HFF-Myc (cell line): ENCODE measurements around the gene FH.
A peak's percentile ranks its signal among the peaks of the same experiment; 100 is the strongest.

Experiments used
- DNase-seq: peaks from one replicate; pipeline ENCODE4 v3.0.0-alpha.2; 2011; ENCODE audit warnings: low read depth; ENCODE audit errors: extremely low read depth
- H3K4me3 ChIP-seq: replicated peaks from 2 replicates; pipeline ENCODE4 v1.5.1; 2011; ENCODE audit warnings: low read depth, mild to moderate bottlenecking, control low read depth, low read length
- TF ChIP-seq, protein P1 (sequence below): IDR thresholded peaks from 2 replicates; pipeline ENCODE4 v1.5.1; 2012; ENCODE audit warnings: mild to moderate bottlenecking, low read depth, low read length, control low read depth; ENCODE audit errors: missing control alignments

FH gene

DNA sequence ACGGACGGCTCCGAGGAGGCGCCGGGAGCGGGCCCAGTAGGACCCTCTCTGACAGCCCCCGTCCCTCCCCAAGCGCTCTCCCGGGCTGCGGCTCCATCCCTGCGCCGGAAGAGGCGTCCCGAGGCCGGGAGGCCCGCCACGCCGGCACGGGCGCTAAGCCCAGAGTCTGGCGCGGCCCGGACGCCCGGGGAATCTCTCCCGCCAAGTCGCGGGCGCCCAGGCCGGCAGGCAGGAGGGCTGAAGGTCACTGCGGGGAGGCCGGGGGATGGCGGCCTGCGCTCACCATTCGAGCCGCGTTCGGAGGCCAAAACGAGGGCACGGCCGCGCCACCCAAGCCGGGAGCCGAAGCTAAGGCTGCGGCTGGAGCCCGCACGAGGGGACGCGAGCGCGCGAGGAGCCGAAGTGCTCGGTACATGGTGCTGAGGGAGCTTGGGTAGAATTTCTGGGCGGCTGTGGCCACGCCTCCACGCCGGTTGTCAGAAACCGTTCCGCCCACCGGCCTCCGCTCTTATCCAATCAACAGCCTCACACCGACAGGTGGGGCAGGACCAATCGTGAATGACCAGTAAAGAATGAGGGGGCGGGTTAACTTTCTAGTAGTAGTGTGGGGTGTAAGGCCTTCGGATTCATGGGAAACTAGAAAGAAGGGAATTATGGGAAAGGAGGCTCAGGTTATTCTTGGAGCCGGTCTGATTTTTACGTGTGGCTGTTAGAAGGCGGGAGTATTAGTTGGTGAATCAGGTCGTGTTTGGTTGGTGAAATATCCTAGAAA lies at the start of gene FH:
TSS of gene FH (minus strand) at position 448 of the 772 bp plus-strand sequence. CDS start at position 415, 33 bp downstream.
- peak within 1 kb of the TSS; percentile 81 for H3K4me3 ChIP-seq
- TF ChIP-seq, protein P1, sequence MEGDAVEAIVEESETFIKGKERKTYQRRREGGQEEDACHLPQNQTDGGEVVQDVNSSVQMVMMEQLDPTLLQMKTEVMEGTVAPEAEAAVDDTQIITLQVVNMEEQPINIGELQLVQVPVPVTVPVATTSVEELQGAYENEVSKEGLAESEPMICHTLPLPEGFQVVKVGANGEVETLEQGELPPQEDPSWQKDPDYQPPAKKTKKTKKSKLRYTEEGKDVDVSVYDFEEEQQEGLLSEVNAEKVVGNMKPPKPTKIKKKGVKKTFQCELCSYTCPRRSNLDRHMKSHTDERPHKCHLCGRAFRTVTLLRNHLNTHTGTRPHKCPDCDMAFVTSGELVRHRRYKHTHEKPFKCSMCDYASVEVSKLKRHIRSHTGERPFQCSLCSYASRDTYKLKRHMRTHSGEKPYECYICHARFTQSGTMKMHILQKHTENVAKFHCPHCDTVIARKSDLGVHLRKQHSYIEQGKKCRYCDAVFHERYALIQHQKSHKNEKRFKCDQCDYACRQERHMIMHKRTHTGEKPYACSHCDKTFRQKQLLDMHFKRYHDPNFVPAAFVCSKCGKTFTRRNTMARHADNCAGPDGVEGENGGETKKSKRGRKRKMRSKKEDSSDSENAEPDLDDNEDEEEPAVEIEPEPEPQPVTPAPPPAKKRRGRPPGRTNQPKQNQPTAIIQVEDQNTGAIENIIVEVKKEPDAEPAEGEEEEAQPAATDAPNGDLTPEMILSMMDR = no peak
- peak; percentile 93 for DNase-seq

DNA sequence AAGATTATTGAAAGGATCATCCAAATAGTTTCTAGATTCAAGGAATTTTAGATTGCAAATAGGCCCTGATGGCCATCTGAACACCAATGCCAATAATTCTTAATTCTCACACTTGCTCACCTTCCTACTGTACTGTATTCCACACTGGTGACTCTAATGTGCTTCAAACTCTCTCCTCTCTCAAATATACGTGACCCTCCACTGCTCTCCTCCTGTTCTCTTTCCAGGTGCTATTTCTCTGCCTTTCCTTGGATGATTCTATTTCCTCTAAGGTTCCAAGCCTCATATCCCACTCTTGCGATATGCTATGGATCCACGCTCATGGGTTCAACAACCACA lies 41.3 kb upstream of the FH start:
- TF ChIP-seq, protein P1 = no peak
- no peak overlapping the region for H3K4me3 ChIP-seq
- no peak for DNase-seq

DNA sequence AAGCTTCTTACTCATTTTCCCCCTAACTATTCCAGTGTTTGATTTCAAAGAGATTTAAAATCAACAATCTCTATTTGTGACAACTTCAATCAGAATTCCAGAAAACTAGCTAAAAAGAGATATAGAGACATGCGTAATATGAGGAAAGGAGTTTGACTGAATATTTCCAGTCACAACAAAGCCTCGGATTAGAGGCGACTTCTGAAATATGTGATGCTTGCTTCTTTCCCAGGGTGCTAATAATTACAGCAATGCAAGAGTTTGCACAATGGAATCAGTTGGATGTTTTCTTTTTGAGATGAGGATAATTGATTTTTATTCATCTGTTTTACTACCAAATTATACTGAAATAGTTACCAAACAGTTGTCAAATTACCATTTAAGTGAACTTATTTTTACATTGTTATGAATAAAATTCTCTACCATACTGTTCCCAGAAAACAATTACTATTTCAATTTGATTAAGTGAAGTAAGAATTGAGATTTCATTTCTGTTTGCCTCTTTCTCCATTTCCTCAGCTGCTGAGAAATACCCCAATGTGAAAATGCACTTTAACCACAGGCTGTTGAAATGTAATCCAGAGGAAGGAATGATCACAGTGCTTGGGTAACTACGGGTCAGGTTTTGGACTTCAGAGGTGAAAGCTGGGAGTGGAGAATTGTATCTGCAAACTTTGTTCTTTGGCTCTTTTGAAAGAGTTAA lies 40.7 kb upstream of the FH start:
- no peak overlapping the region for H3K4me3 ChIP-seq
- DNase-seq = no peak
- TF ChIP-seq, protein P1 = no peak

DNA sequence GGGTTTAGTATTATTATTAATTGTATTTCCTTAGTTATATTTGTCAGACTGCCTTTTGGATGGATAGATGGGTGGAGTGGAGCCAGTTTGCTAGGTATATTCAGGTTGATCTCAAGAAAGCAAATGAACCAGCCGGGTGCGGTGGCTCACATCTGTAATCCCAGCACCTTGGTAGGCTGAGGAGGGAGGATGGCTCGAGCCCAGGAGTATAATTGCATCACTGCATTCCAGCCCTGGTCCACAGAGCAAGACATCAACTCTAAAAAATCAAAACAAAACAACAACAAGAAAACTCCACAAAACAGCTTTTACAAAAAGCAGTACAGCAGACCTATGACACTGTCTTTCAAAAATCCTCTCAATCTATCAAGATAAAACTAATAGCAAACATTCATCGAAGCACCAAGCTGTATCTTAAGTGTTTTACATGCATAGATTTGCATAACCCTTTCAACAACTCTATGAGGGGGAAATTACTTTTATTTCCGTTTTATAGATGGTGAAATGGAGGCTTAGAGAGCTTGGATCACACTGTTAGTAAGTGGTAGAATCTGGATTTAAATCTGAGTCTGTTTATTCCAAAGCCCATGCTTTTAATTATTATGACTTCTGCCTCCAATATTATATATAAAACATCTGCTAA lies 38.1 kb upstream of the FH start:
- H3K4me3 ChIP-seq = no peak overlapping the region
- TF ChIP-seq, protein P1 = no peak
- DNase-seq = no peak

DNA sequence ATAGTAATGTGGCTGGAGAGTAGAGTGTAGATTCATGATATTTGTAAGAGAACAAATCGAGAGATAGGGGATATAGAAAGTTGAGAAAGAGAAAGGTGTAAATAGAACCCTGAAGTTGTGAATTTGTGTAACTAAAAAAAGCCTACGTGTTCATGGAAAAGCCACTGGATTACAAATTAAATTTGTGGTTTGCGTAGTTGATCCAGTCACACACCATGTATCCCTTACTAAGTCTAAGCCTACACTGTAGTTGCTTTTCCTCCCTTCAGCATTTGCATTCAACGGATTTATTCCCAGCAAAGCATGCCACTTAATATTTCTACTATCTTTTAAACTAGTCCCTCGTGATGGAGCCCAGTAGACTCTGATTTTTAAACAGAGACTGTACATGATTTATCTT lies 37.5 kb upstream of the FH start:
- TF ChIP-seq, protein P1 = no peak
- H3K4me3 ChIP-seq = no peak overlapping the region
- DNase-seq = no peak

DNA sequence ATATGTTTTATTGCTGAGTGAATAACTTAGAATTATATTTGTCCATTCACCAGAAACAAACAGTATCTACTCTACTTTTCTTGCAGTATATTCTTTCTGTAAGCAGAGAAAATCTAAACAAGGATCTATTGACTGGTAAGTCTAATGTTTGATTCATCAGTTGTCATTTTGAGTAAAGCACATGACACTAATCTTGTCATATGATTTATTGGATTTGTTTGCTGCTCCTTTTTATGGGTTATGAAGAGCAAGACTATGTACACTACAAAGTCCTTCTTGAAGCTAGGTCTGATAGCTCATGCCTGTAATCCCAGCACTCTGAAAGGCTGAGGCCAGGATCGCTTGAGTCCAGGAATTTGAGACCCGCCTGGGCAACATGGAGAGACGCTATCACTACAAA lies 36.0 kb upstream of the FH start:
- DNase-seq = no peak
- TF ChIP-seq, protein P1 = no peak

More for the DNA sequence above, 36.0 kb upstream of the FH start:
- no peak overlapping the region for H3K4me3 ChIP-seq
